GM06990 (cell line): ENCODE data around the gene CHEK2.
"Not testable (repeated sequence)": the region's sequence is repeated elsewhere in the genome, so short reads cannot be mapped to it uniquely, and the experiment has no call there.

Experiments
- DNase-seq: peaks from one replicate; pipeline ENCODE4 v3.0.0-alpha.2; 2011; ENCODE audit not compliant: insufficient read length; ENCODE audit errors: extremely low read depth
- H3K27me3 ChIP-seq: replicated peaks from 2 replicates; pipeline ENCODE4 v1.6.0; 2011; ENCODE audit warnings: low read length; ENCODE audit not compliant: control insufficient read depth, insufficient read depth
- H3K36me3 ChIP-seq: 2 replicates; pipeline ENCODE4 v1.5.1; 2011; ENCODE audit warnings: low read length; ENCODE audit not compliant: control insufficient read depth, insufficient read depth
- H3K4me3 ChIP-seq: replicated peaks from 2 replicates; pipeline ENCODE4 v1.5.1; 2011; ENCODE audit warnings: low read depth, mild to moderate bottlenecking, control low read depth, low read length
- TF ChIP-seq, protein P1 (sequence below): IDR thresholded peaks from 2 replicates; pipeline ENCODE4 v1.5.1; 2011; ENCODE audit warnings: low read length, control low read depth, mild to moderate bottlenecking, inconsistent platforms; ENCODE audit not compliant: insufficient read depth, poor library complexity, severe bottlenecking

CHEK2 gene

DNA sequence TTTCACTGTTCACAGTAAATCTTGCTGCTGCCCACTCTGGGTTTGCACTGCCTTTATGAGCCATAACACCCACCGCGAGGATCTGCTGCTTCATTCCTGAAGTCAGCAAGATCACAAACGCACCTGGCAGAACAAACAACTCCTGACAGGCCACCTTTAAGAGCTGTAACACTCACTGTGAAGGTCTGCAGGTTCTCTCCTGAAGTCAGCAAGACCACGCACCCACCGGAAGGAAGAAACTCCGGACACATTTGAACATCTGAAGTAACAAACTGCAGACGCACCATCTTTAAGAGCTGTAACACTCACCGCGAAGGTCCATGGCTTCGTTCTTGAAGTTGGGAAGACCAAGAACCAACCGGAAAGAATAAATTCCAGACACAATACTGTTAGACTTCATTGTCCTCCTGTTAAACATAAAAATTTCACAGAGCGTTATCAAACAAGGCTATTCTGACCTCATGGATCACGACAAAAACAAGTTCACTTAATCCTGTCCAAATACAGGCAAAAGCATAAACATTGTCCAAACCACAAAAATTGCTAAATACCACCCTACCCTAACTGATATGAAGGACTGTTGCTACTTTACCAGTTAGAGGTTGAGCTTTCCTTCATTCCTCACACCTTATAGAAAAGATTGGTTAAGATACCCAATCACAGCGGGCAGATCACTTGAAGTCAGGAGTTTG lies 27.9 kb upstream of the CHEK2 start:
- TF ChIP-seq, protein P1, sequence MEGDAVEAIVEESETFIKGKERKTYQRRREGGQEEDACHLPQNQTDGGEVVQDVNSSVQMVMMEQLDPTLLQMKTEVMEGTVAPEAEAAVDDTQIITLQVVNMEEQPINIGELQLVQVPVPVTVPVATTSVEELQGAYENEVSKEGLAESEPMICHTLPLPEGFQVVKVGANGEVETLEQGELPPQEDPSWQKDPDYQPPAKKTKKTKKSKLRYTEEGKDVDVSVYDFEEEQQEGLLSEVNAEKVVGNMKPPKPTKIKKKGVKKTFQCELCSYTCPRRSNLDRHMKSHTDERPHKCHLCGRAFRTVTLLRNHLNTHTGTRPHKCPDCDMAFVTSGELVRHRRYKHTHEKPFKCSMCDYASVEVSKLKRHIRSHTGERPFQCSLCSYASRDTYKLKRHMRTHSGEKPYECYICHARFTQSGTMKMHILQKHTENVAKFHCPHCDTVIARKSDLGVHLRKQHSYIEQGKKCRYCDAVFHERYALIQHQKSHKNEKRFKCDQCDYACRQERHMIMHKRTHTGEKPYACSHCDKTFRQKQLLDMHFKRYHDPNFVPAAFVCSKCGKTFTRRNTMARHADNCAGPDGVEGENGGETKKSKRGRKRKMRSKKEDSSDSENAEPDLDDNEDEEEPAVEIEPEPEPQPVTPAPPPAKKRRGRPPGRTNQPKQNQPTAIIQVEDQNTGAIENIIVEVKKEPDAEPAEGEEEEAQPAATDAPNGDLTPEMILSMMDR = no peak
- DNase-seq = no peak
- H3K36me3 ChIP-seq = no peaks in the 10 kb centered on the region; the same call in 1 of the 2 replicates

DNA sequence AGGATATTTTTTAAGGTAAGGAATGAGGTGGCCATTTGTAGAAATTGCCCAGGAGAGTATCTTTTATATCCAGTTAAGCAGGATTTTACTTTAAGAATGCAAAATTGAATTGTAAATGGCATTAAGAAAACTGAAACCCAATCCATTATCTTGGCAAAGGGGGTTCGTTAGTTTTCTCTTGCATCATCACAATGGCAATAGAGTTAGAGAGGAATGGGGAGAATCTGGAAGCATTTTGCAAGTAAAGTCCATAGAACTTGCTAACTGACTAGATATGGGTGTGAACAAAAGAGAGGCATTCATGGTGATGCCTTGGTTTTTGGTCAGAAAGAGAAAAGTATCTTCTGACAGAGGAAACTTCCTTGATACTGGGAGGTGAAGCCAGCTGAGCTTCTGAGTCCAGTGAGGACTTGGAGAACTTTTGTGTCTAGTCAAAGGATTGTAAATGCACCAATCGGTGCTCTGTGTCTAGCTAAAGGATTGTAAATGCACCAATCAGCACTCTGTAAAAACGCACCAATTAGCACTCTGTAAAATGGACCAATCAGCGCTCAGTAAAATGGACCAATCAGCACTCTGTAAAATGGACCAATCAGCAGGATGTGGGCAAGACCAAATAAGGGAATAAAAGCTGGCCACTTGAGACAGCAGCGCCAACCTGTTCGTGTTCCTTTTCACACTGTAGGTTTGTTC lies 27.2 kb upstream of the CHEK2 start:
- Histone ChIP-seq H3K27me3 (no peaks in the 10 kb centered on the region), H3K4me3 (no peak overlapping the region), H3K36me3 (no peaks in the 10 kb centered on the region)
- TF ChIP-seq, protein P1 = no peak
- DNase-seq = no peak

More for the DNA sequence above, 27.9 kb upstream of the CHEK2 start:
- Histone ChIP-seq H3K4me3 (no peak overlapping the region), H3K27me3 (no peaks in the 10 kb centered on the region)

DNA sequence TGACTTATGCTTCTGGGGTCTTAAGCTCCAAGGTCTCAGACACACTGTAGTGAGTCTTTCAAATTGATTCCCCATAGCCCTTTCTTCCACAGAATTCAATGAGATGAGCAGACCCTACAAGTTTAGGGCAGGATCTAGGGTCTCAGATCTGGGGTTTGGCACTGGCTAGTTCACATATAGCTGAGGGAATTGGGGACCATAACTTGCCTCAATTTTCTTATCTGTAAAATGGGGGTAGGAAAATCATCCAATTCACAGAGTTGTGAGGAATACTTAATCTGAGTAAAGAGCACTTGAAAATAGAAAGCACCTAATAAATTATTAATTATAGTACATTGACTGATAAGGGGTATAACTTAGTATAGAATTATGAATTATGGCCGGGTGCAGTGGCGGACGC lies 25.0 kb upstream of the CHEK2 start:
- TF ChIP-seq, protein P1 = no peak
- no peak overlapping the region for H3K4me3 ChIP-seq
- no peak for DNase-seq
- H3K27me3 ChIP-seq = no peaks in the 10 kb centered on the region
- H3K36me3 ChIP-seq = no peaks in the 10 kb centered on the region

DNA sequence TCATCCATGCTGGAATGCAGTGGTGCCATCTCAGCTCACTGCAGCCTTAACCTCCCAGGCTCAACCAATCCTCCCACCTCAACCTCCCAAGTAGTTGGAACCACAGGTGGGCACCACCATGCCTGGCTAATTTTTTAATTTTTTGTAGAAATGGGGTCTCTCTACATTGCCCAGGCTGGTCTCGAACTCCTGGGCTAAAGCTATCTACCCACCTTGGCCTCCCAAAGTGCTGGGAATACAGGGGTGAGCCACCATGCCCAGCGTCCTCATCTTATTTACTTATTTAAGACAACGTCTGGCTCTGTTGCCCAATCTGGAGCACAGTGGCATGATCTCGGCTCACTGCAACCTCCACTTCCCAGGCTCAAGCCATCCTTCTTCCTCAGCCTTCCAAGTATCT lies 20.4 kb upstream of the CHEK2 start:
- H3K36me3 ChIP-seq, H3K4me3 ChIP-seq, H3K27me3 ChIP-seq, DNase-seq: not testable (repeated sequence)

DNA sequence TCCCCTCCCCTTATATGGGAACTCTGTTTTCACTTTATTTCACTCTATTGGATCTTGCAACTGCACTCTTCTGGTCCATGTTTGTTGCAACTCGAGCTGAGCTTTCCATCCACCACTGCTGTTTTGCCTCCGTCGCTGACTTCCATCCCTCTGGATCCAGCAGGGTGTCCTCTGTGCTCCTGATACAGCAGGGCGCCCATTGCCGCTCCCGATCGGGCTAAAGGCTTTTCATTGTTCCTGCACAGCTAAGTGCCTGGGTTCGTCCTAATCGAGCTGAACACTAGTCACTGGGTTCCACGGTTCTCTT lies 19.8 kb upstream of the CHEK2 start:
- no peaks in the 10 kb centered on the region for H3K36me3 ChIP-seq
- no peak overlapping the region for H3K4me3 ChIP-seq
- no peaks in the 10 kb centered on the region for H3K27me3 ChIP-seq
- no peak for DNase-seq
- TF ChIP-seq, protein P1 = no peak

DNA sequence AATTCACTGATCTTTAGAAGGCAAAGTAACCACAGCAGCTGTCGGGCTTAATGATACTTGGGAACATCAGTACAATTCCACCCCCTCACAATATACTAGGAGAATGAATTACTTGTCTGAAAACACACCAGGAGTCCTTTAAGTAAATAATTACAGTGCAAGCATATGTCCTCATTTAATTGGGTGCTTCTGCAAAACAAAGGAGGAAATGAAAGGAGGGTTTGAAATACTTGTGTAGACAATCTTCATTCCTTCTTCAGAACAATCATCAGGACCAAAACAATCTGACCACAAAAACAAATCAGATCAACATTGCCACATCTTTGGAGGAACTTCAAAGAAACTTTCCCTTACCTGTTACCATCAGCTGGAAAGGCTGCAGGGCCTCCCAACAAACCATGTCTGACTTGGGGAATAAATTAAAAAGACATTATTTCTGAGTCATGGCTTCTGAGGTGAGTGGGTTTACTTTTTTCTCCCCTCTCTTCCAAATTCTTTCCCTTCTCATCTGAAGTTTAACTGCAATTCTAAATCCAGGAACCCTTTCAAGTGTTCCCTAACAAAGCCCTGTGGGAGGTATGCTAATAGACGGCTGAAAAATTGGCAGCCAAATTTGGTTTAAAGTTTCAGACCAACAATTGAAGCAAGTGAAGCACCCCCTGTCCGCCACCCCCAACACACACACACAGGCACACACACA lies 18.4 kb upstream of the CHEK2 start:
- Histone ChIP-seq H3K36me3 (no peaks in the 10 kb centered on the region), H3K4me3 (no peak overlapping the region), H3K27me3 (no peaks in the 10 kb centered on the region)
- TF ChIP-seq, protein P1 = no peak
- no peak for DNase-seq

DNA sequence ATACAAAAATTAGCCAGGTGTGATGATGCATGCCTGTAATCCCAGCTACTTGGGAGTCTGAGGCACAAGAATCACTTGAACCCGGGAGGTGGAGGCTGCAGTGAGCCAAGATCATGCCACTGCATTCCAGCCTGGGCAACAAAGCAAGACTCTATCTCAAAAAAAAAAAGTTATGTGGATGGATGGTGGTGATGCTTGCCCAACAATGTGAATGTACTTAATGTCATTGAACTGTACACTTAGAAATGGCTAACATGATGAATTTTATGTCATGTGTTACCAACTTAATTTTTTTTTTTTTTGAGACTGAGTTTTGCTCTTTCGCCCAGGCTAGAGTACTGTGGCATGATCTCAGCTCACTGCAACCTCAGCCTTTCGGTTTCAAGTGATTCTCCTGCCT lies 12.9 kb upstream of the CHEK2 start:
- not testable (repeated sequence) for DNase-seq, H3K4me3 ChIP-seq, H3K27me3 ChIP-seq, H3K36me3 ChIP-seq
